HepG2 (cell line): ENCODE results near the gene PEPD. TPM values are rescaled to one million over a fixed set of nuclear protein-coding genes. Genes with fewer than 3 reads are reported as not detected.
"Not testable (repeated sequence)": the region's sequence is repeated elsewhere in the genome, so short reads cannot be mapped to it uniquely, and the experiment has no call there.

Source experiments
- ATAC-seq: fragments of 200-7000 bp; cut with Tn5 transposase; 3 replicates; pipeline ENCODE4 v1.9.1; 2020; ENCODE audit warnings: mild to moderate bottlenecking, moderate library complexity
- BruUV-seq: library from RNA; stranded (reverse); fragments of 400-500 nt; replicated peaks from 2 replicates; lab custom pipeline; 2021; lab: Mats Ljungman, UMichigan
- CTCF ChIA-PET: fragments of 300-600 bp; formaldehyde crosslinking; extraction: SDS; loops from one replicate; lab custom pipeline; 2021; ENCODE audit warnings: low total read pairs, inconsistent platforms, low intra/inter-chr PET ratio; lab: Yijun Ruan, JAX
- POLR2A ChIA-PET: fragments of 350-600 bp; sonication (Branson Sonifier 250); formaldehyde crosslinking; loops from one replicate; lab custom pipeline; 2020; ENCODE audit warnings: antibody characterized with exemption, inconsistent platforms; lab: Yijun Ruan, JAX
- DNase-seq: peaks from one replicate; pipeline ENCODE4 v3.0.0-alpha.2; 2015; ENCODE audit warnings: low spot score
- FAIRE-seq: peaks from 3 replicates; lab custom pipeline; 2011; peaks lifted over from hg19 to GRCh38; lab: Jason Lieb, UNC
- H2AFZ ChIP-seq: one replicate; pipeline ENCODE4 v1.6.1; 2011; ENCODE audit warnings: low read length, inconsistent platforms
- H3K27ac ChIP-seq: fragments of 300-600 bp; 3 replicates; pipeline ENCODE4 v1.8.0; 2011; ENCODE audit warnings: mixed run types, mild to moderate bottlenecking, mixed read lengths, low read length, inconsistent platforms; ENCODE audit not compliant: insufficient read depth; ENCODE audit errors: extremely low read length
- H3K27me3 ChIP-seq, 2 experiments: fragments of 200-600 bp in 1 of 2; 2 replicates in 1 of 2; 3 replicates in 1 of 2; pipeline versions ENCODE4 v1.6.0 to v1.8.0; 2011; ENCODE audit warnings: low read length in 2 of 2, mild to moderate bottlenecking in 2 of 2, moderate library complexity in 2 of 2, inconsistent platforms in 1 of 2; ENCODE audit not compliant: insufficient read depth in 2 of 2, control insufficient read depth in 1 of 2
- H3K36me3 ChIP-seq, 2 experiments: fragments of 200-600 bp in 1 of 2; replicated peaks in 1 of 2; 2 replicates in 1 of 2; 3 replicates in 1 of 2; pipeline versions ENCODE4 v1.5.1 to v1.8.0; 2011; ENCODE audit warnings: low read length in 2 of 2, inconsistent platforms in 1 of 2; ENCODE audit not compliant: insufficient read depth in 2 of 2, control insufficient read depth in 1 of 2
- H3K4me1 ChIP-seq: 2 replicates; pipeline ENCODE4 v1.5.1; 2012; ENCODE audit warnings: low read length, inconsistent platforms; ENCODE audit not compliant: insufficient read depth
- H3K4me2 ChIP-seq: 2 replicates; pipeline ENCODE4 v1.6.0; 2011; ENCODE audit warnings: low read depth, low read length, inconsistent platforms
- H3K4me3 ChIP-seq, 3 experiments: fragments of 200-600 bp in 1 of 3; sonication (generic), shearing (Covaris generic) in 1 of 3; replicated peaks in 1 of 3; 2 replicates each; pipeline ENCODE4 v1.5.1; 2011 to 2016; ENCODE audit warnings: low read length in 3 of 3, inconsistent platforms in 2 of 3, low read depth in 2 of 3, mild to moderate bottlenecking in 2 of 3, control low read depth in 1 of 3, mixed read lengths in 1 of 3; ENCODE audit not compliant: insufficient read depth in 1 of 3
- H3K79me2 ChIP-seq: one replicate; pipeline ENCODE4 v1.6.1; 2011; ENCODE audit warnings: low read length, inconsistent platforms; ENCODE audit not compliant: insufficient read depth
- H3K9ac ChIP-seq: 2 replicates; pipeline ENCODE4 v1.6.0; 2011; ENCODE audit warnings: mild to moderate bottlenecking, low read depth, low read length, inconsistent platforms; ENCODE audit not compliant: insufficient read depth
- H3K9me3 ChIP-seq: 2 replicates; pipeline ENCODE4 v1.5.1; 2012; ENCODE audit warnings: mild to moderate bottlenecking, low read length
- H4K20me1 ChIP-seq: 2 replicates; pipeline ENCODE4 v1.6.0; 2011; ENCODE audit warnings: inconsistent platforms, mild to moderate bottlenecking, low read length, moderate library complexity; ENCODE audit not compliant: insufficient read depth
- CEBPZ ChIP-seq: IDR thresholded peaks from 2 replicates; pipeline ENCODE4 v1.6.1; 2012; ENCODE audit warnings: low read length, improper control_type of control experiment
- MAFF ChIP-seq: IDR thresholded peaks from 2 replicates; pipeline ENCODE4 v1.6.1; 2011; ENCODE audit warnings: low read depth, low read length, improper control_type of control experiment
- TEAD2 ChIP-seq: sonication (generic); formaldehyde crosslinking; IDR thresholded peaks from 2 replicates; pipeline ENCODE4 v1.9.0; 2021; ENCODE audit warnings: missing genetic modification reagents
- ZNF549 ChIP-seq: sonication (generic); formaldehyde crosslinking; IDR thresholded peaks from 2 replicates; pipeline ENCODE4 v1.5.0; 2020; ENCODE audit warnings: missing genetic modification reagents
- WGBS: methylation state at CpG from one replicate; pipeline ENCODE4 v1.1.6; 2017; ENCODE audit warnings: low lambda C conversion rate; 5-methylcytosine and 5-hydroxymethylcytosine counted together
- in situ Hi-C: cut with HindIII; loops from 2 replicates; pipeline ENCODE4 v1.10.0; 2017; ENCODE audit warnings: low pct_unique_long_range_greater_than_20kb; ENCODE audit not compliant: extremely low pct_ligation_motif_present
- intact Hi-C: fragments of 100-400 bp; cut with micrococcal nuclease; formaldehyde crosslinking; loops from one replicate; pipeline ENCODE4 v1.10.0; 2022; ENCODE audit not compliant: unreplicated experiment
- polyA plus RNA-seq, 8 experiments: library from polyadenylated mRNA; depleted of rRNA in 3 of 8; stranded (reverse) in 7 of 8; unstranded in 1 of 8; fragments of >200 nt; fragmentation: Illumina TruSeq in 4 of 8; extraction: Trizol in 4 of 8; gene quantifications; 2 replicates each; pipeline versions ENCODE4 v1.2.1 to v1.2.3, GENCODE V29; 2011 to 2016; ENCODE audit warnings: low read depth in 4 of 8, missing spikeins in 1 of 8, mixed read lengths in 1 of 8; ENCODE audit not compliant: insufficient read depth in 1 of 8
- total RNA-seq, 5 experiments: library from RNA; depleted of rRNA; stranded (reverse); fragments of >200 nt; fragmentation: Illumina TruSeq; extraction: Trizol; gene quantifications; 2 replicates each; pipeline ENCODE4 v1.2.3, GENCODE V29; 2016; ENCODE audit warnings: low read depth in 1 of 5

The PEPD gene
- total and polyA plus RNA-seq, 2 of the 13 experiments (the other 11 are each of a cell fraction or from before 2014, with no cell fraction given): 60.7 to 75.1 TPM

GRCh38 chr19:33490596-33490995, 31.0 kb downstream of the PEPD start:
- 96% methylated on average over 8 of the region's 8 CpGs for WGBS
- H3K27me3 ChIP-seq, H3K4me2 ChIP-seq, CTCF ChIA-PET, H3K4me1 ChIP-seq, BruUV-seq, POLR2A ChIA-PET, H3K9ac ChIP-seq, H3K36me3 ChIP-seq, DNase-seq, FAIRE-seq, H3K27ac ChIP-seq, H3K9me3 ChIP-seq, intact Hi-C loops, H2AFZ ChIP-seq, in situ Hi-C loops, H3K79me2 ChIP-seq, H3K4me3 ChIP-seq, ATAC-seq, H4K20me1 ChIP-seq: not testable (repeated sequence)

- Histone ChIP-seq H3K4me1 (no peaks in the 10 kb centered on the region), H3K4me2 (no peak overlapping the region), H3K79me2 (no peaks in the 10 kb centered on the region), H3K27me3 (no peaks in the 10 kb centered on the region), H3K4me3 (no peak overlapping the region), H3K27ac (no peak overlapping the region), H4K20me1 (no peaks in the 10 kb centered on the region), H3K9me3 (no peaks in the 10 kb centered on the region), H3K9ac (no peak overlapping the region), H2AFZ (no peak overlapping the region), H3K36me3 (peaks cover 0 to 3% of the 10 kb centered on the region in 2 experiments; a peak in 2 of 5 replicates)
- BruUV-seq: no TSS peak
- FAIRE-seq (no peak), DNase-seq (no peak), ATAC-seq (no peak)
- ChIA-PET POLR2A (no interaction called here), CTCF (no interaction called here)
- in situ Hi-C loops (no loop called here), intact Hi-C loops (no loop called here)
- TF ChIP-seq TEAD2 (CRISPR knock-in tag): no peak
- TF ChIP-seq ZNF549 (CRISPR knock-in tag): no peak
- no peak for TF ChIP-seq CEBPZ
- no peak for TF ChIP-seq MAFF
- WGBS: 92% methylated on average over 2 of the region's 9 CpGs
Measured at GRCh38 chr19:33490041-33490451, 31.5 kb downstream of the PEPD start.
